Testis (tissue), 3 donors: ENCODE measurements around the gene NIPSNAP3A. TPM values are rescaled to one million over a fixed set of nuclear protein-coding genes. Genes with fewer than 3 reads are reported as not detected.

Source experiments
- DNase-seq: peaks from one replicate; pipeline ENCODE4 v3.0.0-alpha.2; 2019
- H3K27ac ChIP-seq, 2 donors: fragments of 200-600 bp; sonication (generic); one replicate each; pipeline ENCODE4 v1.5.1; 2019
- H3K27me3 ChIP-seq: fragments of 200-600 bp; sonication (generic); one replicate; pipeline ENCODE4 v1.5.1; 2019
- H3K36me3 ChIP-seq: fragments of 200-600 bp; sonication (generic); one replicate; pipeline ENCODE4 v1.5.1; 2017; ENCODE audit warnings: low read depth; ENCODE audit errors: missing control alignments
- H3K4me1 ChIP-seq: fragments of 200-600 bp; sonication (generic); one replicate; pipeline ENCODE4 v1.5.1; 2019
- H3K4me3 ChIP-seq, 2 donors: fragments of 200-600 bp; sonication (generic); one replicate each; pipeline ENCODE4 v1.5.1; 2017 to 2019
- H3K9me3 ChIP-seq: fragments of 200-600 bp; sonication (generic); one replicate; pipeline ENCODE4 v1.5.1; 2017
- POLR2A ChIP-seq: fragments of 450-650 bp; IDR thresholded peaks from one replicate; pipeline ENCODE4 v1.6.1; 2017; ENCODE audit warnings: antibody characterized with exemption, mild to moderate bottlenecking, moderate library complexity
- WGBS, 2 donors: methylation state at CpG; one replicate each; pipeline ENCODE4 v1.1.5; 2018; 5-methylcytosine and 5-hydroxymethylcytosine counted together
- intact Hi-C: fragments of 100-400 bp; cut with DNase I; formaldehyde crosslinking; loops from one replicate; pipeline ENCODE4 v1.15.1; 2023; ENCODE audit warnings: low total_unique reads
- polyA plus RNA-seq: library from polyadenylated mRNA; stranded (reverse); fragments of 350-450 nt; fragmentation: Illumina TruSeq; extraction: RNeasy Lipid Tissue Mini Kit (QIAGEN cat#74804); gene quantifications from one replicate; pipeline ENCODE4 v1.2.3, GENCODE V29; 2014; ENCODE audit warnings: low read depth, low replicate concordance; ENCODE audit not compliant: insufficient read depth
- total RNA-seq, 2 donors: library from RNA; depleted of rRNA; stranded (reverse); fragments of >200 nt; gene quantifications; one replicate each; pipeline ENCODE4 v1.2.3, GENCODE V29; 2016
- TF ChIP-seq, protein P1 (sequence below), 3 experiments: fragments of 450-650 bp in 2 of 3; fragments of 200-600 bp in 1 of 3; sonication (generic) in 1 of 3; IDR thresholded peaks; one replicate each; pipeline ENCODE4 v1.5.1; 2016 to 2019; ENCODE audit warnings: antibody characterized with exemption in 3 of 3, mild to moderate bottlenecking in 2 of 3, moderate library complexity in 1 of 3

Gene NIPSNAP3A
- total and polyA plus RNA-seq, 3 donors from 2014 or later = 21.6 to 28.8 (median 27.0) TPM

DNA sequence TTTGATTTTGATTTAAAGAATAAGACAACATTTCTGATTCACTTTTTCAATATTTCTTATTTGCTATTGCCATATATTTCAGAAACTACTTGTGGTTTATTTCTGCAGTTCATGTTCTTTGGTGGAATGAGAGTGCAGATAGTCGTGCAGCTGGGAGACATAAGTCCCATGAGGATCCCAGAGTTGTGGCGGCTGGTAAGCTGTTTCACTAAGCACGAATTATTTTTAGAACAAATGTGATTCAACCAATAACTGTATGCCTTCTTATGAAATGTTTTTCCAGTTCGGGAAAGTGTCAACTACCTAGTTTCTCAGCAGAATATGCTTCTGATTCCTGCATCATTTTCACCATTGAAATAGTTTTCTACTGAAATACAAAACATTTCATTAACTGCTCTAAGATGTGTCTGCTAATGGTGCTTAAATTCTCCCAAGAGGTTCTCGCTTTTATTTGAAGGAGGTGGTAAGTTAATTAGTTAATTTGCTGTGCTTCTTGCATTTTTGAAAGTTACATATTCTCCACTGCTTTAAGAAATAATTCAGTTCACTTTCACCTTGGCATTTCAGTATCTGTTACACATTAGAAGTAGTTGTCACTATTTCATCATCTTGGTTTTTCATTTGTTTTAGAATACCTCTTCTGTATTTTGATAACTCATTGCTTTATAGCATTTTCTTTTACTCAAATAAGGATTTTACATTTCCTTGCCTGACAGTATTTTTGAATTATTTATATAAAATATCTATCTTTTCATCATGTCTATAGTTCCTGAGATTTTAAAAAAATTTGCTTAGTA, 25.4 kb downstream of the NIPSNAP3A start:
- no peaks in the 10 kb centered on the region for H3K36me3 ChIP-seq
- peaks cover 5% of the 10 kb centered on the region for H3K4me1 ChIP-seq
- TF ChIP-seq, protein P1, sequence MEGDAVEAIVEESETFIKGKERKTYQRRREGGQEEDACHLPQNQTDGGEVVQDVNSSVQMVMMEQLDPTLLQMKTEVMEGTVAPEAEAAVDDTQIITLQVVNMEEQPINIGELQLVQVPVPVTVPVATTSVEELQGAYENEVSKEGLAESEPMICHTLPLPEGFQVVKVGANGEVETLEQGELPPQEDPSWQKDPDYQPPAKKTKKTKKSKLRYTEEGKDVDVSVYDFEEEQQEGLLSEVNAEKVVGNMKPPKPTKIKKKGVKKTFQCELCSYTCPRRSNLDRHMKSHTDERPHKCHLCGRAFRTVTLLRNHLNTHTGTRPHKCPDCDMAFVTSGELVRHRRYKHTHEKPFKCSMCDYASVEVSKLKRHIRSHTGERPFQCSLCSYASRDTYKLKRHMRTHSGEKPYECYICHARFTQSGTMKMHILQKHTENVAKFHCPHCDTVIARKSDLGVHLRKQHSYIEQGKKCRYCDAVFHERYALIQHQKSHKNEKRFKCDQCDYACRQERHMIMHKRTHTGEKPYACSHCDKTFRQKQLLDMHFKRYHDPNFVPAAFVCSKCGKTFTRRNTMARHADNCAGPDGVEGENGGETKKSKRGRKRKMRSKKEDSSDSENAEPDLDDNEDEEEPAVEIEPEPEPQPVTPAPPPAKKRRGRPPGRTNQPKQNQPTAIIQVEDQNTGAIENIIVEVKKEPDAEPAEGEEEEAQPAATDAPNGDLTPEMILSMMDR (IDR thresholded peaks at IDR 0.05) = no peak
- TF ChIP-seq POLR2A = no peak
- 43 to 50% methylated on average over 5 of the region's 5 CpGs for WGBS, 2 donors
- H3K27me3 ChIP-seq = no peaks in the 10 kb centered on the region
- no peak for DNase-seq
- H3K9me3 ChIP-seq = no peaks in the 10 kb centered on the region
- intact Hi-C loops = no loop called here
- no peak overlapping the region for H3K4me3 ChIP-seq
- no peak overlapping the region for H3K27ac ChIP-seq

DNA sequence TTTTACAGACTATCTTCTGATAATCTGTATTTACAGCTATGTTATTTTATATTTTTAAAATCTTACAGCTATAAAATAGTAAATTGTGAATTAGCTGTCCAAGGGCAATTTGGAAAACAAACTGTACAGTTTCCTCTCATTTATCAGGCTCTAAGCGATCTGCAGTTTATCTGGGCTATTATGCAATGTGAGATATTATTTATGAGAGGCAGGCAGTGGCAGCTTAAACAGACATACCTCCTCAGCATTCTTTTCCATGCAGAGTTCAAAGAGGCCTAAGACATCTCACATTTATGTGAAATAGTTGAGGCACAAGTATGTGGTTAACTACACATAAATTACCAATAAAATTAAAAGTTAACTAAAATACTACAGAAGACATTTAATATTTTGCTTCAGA, 26.6 kb downstream of the NIPSNAP3A start:
- no peaks in the 10 kb centered on the region for H3K27me3 ChIP-seq
- H3K27ac ChIP-seq = no peak overlapping the region
- no peaks in the 10 kb centered on the region for H3K9me3 ChIP-seq
- peaks cover 5% of the 10 kb centered on the region for H3K4me1 ChIP-seq
- intact Hi-C loops = no loop called here
- 53 to 71% methylated on average over 1 of the region's 1 CpG for WGBS, 2 donors
- TF ChIP-seq, protein P1 (IDR thresholded peaks at IDR 0.05) = no peak
- TF ChIP-seq POLR2A = no peak
- no peaks in the 10 kb centered on the region for H3K36me3 ChIP-seq
- no peak overlapping the region for H3K4me3 ChIP-seq
- no peak for DNase-seq

DNA sequence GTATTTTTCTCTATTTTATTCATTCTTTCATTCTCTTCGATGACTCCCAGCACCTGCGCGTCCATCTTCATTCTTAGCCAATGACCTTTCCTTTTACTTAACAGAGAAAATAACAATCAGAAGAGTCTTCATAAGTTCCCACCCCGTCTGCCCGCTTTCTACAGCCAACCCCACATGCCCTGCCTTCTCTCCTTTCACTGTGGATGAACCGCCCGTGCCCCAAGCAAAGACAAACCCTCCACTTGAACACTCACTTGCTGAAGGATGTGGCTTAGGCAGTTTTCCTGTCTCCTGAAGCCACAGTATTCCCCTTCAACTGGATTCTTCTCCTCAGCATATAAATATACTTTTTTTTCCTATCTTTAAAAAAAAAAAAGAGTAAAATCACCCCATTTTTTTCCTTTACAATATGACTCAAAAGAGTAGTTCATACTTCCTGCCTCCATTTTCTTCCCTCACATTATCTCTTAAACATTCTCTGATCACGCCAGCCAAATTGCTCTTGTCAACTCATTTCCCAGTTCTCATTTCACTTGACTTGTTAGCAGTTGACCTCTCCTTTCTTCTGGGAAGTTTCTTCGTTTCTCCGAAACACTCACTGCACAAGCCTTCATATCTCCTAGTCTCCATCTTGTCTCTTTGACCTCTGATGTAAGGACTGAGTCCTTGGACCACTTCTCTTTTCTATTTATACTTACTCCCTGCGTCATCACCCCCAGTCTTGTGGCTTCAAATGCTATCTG, 27.5 kb downstream of the NIPSNAP3A start:
- Histone ChIP-seq H3K4me3 (no peak overlapping the region), H3K9me3 (no peaks in the 10 kb centered on the region), H3K4me1 (peaks cover 5% of the 10 kb centered on the region), H3K27me3 (no peaks in the 10 kb centered on the region), H3K36me3 (no peaks in the 10 kb centered on the region), H3K27ac (no peak overlapping the region)
- WGBS, 2 donors = 89 to 93% methylated on average over 11 of the region's 11 CpGs
- DNase-seq = no peak
- no peak for TF ChIP-seq POLR2A
- TF ChIP-seq, protein P1 (IDR thresholded peaks at IDR 0.05) = no peak
- intact Hi-C loops = no loop called here

DNA sequence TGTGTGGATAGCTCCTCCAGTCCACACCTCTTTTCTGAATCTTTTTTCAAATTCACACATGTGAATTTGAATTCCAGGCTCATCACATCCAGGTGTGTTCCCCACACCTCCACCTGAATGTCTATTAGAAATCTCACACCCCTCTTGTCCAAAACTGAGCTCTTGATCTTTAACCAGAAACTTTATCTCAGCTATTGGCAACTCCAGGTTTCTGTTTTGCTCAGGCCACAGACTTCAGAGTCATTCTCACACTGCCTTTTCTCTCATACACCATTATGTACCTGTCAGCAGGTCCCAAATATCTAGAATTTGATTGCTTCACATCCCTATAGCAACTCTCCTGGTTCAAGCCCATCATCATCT, 28.1 kb downstream of the NIPSNAP3A start:
- intact Hi-C loops = no loop called here
- Histone ChIP-seq H3K4me3 (no peak overlapping the region), H3K9me3 (no peaks in the 10 kb centered on the region), H3K27me3 (no peaks in the 10 kb centered on the region), H3K4me1 (peaks cover 5% of the 10 kb centered on the region), H3K36me3 (no peaks in the 10 kb centered on the region), H3K27ac (no peak overlapping the region)
- TF ChIP-seq, protein P1 (IDR thresholded peaks at IDR 0.05) = no peak
- TF ChIP-seq POLR2A = no peak
- no peak for DNase-seq
